HG02642 (cell line): ENCODE data around the gene PIK3CD.

Source experiments
- ATAC-seq: cut with Tn5 transposase; IDR thresholded peaks from one replicate; pipeline ENCODE4 v1.9.1; 2021; ENCODE audit warnings: mild to moderate bottlenecking; ENCODE audit not compliant: unreplicated experiment, poor library complexity

PIK3CD gene

DNA sequence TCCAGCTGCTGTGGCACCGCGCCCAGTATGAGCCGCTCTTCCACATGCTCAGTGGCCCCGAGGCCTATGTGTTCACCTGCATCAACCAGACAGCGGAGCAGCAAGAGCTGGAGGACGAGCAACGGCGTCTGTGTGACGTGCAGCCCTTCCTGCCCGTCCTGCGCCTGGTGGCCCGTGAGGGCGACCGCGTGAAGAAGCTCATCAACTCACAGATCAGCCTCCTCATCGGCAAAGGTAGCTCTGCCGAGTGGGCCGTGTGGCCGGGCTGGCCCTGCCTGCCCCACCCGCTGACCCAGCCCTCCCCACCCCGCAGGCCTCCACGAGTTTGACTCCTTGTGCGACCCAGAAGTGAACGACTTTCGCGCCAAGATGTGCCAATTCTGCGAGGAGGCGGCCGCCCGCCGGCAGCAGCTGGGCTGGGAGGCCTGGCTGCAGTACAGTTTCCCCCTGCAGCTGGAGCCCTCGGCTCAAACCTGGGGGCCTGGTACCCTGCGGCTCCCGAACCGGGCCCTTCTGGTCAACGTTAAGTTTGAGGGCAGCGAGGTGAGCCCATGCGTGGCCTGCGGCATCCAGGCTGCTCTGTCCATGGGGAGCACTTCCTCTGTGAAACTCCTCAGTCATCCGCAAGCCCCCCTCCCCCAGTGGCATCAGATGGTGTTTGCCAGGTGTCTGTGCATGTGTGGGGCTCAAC lies 64.2 kb downstream of the PIK3CD start:
- no peak for ATAC-seq

DNA sequence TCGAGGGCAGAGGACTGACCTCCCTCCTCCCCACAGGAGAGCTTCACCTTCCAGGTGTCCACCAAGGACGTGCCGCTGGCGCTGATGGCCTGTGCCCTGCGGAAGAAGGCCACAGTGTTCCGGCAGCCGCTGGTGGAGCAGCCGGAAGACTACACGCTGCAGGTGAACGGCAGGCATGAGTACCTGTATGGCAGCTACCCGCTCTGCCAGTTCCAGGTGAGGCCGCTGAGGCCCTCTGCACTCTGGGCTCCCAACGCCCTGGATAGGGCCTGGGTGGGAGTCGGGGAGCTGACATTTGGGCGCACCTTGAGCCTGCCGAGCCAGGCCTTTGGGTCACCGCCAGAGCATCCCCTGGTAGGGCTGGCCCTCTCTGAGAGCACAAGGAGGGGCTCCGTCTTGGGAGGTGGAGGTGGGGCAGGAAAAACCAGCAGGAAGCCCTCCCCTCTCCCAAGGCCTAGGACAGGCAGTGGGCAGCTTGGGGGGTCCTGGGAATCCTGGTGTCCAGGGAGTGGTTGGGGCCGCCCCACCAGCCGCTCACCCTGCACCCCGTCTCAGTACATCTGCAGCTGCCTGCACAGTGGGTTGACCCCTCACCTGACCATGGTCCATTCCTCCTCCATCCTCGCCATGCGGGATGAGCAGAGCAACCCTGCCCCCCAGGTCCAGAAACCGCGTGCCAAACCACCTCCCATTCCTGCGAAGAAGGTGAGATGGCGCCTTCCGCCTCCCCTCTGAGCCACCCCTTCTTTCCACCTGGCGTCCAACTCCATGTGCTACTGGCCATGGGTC lies 65.1 kb downstream of the PIK3CD start:
- ATAC-seq, result no peak

DNA sequence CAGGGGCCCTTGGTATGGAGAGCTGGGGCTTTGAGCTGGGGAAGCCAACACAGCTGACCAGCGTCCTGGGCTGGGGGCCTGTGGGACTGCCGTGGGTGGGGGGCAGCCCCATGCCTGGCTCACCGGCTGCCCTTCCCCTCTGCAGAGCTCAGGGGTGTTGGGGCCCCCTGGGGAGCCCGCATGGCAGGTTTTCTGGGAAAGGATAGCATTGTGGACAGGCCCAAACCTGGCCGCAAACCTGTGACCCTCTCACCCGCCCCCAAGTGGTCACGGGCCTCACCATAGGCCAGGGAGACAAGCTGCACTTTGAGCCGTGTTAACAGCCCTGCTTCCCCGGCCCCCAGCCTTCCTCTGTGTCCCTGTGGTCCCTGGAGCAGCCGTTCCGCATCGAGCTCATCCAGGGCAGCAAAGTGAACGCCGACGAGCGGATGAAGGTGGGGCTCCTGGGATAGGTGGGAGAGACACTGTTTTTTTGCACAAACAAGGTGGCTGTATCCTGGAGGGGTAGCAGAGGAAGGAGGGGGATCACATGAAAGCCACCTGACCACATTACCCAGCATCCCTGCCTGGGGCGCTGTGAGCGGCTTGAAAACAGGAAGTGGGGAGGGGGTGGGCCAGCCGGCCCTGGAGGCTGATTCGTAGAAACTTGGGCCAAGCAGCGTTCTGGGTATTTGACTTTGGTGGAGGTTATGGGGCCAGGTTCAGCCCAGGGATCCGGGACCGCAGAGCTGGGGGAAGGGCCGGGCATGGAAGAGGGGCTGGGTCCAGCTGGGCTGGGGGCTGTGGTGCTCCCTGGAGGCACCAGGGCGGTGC lies 65.9 kb downstream of the PIK3CD start:
- peak; percentile 52 for ATAC-seq

DNA sequence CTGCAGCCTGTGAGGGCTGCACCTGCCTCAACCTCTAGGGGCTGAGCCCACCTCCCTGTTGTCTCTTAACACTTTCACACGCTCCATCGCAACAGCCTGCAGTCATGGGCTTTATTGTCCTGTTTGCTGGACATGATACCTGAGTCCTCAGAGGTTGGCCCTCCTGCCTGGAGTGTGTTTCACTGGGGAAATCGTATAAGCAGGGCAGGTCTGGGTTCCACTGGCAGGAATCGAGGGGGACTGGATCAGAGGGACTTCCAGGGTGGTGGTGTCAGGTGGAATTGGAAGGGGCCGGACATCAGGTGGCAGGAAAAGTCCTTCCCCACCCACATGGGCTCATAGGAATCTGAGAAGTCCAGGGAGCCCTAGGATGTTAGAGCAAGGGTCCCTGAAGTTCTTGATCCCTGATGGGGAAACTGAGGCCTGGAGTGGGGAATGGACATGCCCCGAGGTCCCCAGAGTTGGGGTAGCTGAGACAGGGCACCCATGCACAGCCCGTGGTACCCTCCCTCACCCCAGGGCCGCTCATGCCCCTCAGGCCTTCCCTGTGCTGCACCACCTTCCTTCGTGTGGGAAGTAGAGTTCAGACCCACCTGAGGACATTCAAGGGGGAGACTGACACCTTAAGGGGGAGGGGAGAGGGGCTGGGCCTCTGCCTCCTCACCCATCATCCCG lies 66.6 kb downstream of the PIK3CD start:
- ATAC-seq, result no peak

DNA sequence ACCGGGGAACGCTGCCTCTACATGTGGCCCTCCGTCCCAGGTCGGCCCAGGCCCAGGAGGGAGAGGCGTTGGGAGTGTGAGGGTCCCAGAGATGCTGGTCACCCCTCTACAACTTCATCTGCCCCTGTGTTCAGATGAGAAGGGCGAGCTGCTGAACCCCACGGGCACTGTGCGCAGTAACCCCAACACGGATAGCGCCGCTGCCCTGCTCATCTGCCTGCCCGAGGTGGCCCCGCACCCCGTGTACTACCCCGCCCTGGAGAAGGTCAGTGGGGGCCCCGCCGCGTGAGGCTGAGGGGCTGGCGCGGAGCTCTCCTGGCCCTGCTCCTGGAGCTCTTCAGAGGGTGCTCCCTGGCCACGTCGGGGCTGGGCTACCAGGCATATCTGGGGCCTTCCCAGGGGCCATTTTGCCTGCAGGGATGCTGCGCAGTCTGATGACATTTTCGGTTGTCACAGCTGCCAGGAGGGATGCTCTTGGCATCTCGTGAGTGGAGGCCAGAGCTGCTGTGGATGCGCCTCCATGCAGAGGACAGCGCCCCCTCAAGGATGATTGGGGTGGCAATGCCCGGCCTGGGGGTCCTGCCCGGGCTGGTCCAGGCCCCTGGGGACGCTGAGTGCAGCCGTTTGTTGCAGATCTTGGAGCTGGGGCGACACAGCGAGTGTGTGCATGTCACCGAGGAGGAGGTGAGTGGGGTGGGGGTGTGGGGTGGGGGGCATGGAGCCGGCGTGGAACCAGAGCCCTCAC lies 68.6 kb downstream of the PIK3CD start:
- no peak for ATAC-seq

DNA sequence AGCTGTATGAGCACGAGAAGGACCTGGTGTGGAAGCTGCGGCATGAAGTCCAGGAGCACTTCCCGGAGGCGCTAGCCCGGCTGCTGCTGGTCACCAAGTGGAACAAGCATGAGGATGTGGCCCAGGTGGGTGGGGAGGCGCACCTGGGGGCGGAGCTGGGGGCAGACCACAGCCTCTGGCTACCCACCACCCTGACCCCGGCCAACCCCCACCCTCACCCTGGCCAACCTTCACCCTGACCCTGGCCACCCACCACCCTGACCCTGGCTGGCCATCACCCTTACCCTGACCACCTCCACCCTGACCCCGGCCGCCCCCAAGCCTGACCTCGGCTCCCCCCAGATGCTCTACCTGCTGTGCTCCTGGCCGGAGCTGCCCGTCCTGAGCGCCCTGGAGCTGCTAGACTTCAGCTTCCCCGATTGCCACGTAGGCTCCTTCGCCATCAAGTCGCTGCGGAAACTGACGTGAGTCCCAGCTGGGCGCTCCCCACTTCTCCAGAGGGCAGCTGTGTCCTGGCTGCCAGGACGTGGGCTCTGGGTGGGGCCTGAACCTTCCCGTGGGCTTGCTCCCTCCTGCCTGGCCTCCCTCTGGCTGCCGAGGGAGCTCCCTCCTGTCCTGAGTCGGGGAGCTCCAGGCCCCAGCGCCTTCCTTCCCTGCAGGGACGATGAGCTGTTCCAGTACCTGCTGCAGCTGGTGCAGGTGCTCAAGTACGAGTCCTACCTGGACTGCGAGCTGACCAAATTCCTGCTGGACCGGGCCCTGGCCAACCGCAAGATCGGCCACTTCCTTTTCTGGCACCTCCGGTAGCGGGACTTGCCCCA lies 69.5 kb downstream of the PIK3CD start:
- no peak for ATAC-seq

DNA sequence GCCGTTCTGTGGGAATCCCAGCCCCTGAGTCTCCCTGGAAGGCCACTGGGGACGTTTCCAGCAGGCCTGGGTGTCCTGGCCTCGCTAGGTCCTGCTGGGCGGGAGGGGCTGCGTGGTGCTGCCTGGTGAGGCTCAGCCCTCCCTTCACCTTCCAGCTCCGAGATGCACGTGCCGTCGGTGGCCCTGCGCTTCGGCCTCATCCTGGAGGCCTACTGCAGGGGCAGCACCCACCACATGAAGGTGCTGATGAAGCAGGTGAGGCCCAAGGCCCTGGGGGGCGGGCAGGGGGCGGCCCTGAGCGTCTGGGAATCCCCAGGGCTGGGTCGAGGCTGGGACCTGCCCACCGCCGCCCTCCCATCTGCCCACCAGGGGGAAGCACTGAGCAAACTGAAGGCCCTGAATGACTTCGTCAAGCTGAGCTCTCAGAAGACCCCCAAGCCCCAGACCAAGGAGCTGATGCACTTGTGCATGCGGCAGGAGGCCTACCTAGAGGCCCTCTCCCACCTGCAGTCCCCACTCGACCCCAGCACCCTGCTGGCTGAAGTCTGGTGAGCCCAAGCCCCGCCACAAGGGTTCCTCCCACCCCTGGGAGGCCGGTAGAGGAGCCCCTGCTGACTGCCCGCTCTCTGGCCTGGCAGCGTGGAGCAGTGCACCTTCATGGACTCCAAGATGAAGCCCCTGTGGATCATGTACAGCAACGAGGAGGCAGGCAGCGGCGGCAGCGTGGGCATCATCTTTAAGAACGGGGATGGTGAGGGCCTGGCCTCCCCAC lies 70.3 kb downstream of the PIK3CD start:
- no peak for ATAC-seq

DNA sequence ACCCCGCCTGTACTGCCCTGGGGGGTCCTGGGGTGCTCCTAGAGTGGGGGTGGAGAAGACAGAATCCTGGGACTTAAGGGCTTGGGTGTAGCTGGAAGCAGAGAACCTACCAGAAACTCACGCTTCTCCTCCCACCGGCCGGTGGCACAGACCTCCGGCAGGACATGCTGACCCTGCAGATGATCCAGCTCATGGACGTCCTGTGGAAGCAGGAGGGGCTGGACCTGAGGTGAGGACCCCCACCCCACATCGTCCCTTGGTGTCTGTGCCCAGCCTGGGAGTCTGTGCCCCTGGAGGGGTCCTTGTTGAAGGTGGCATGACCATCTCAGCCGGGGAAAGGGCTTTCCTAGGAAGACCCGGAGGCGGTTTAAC lies 70.8 kb downstream of the PIK3CD start:
- no peak for ATAC-seq

DNA sequence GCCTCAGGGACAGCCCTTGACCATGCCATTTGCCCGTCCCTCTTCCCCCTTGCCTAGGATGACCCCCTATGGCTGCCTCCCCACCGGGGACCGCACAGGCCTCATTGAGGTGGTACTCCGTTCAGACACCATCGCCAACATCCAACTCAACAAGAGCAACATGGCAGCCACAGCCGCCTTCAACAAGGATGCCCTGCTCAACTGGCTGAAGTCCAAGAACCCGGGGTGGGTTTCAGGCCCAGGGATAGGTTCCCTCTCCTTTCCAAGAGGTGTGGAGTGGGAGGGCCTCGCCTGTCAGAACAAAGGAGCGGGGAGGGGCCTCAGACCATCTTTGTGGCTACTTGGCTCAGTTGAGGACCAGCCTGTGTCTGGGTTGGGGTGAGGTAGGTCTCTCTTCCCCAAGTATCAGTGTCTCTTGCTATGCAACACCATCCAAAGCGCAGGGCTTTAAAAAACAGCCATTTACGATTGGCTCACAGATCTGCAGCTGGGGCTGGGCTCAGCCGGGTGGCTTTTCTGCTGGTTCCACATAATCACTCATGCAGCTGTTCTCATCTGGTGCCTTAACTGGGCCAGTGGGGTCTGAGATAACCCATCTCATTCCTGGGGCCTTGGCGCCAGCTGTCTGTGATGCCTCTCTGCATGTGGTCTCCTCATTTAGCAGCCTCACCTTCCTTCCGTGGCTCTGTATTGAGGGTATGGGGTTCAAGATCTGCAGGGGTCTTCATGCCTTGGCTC lies 71.7 kb downstream of the PIK3CD start:
- ATAC-seq, result no peak

DNA sequence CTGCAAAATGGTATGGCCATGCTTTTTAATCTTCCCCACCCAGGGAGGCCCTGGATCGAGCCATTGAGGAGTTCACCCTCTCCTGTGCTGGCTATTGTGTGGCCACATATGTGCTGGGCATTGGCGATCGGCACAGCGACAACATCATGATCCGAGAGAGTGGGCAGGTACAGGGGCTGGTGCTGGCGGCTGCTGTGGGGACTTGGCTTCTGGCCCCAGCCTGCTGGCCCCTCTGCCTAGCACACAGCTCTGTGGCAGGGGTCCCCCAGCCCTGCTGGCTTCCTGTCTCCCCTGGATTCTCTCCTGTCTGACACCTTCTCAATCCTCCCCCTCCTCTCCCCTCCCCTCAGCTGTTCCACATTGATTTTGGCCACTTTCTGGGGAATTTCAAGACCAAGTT lies 72.4 kb downstream of the PIK3CD start:
- no peak for ATAC-seq

DNA sequence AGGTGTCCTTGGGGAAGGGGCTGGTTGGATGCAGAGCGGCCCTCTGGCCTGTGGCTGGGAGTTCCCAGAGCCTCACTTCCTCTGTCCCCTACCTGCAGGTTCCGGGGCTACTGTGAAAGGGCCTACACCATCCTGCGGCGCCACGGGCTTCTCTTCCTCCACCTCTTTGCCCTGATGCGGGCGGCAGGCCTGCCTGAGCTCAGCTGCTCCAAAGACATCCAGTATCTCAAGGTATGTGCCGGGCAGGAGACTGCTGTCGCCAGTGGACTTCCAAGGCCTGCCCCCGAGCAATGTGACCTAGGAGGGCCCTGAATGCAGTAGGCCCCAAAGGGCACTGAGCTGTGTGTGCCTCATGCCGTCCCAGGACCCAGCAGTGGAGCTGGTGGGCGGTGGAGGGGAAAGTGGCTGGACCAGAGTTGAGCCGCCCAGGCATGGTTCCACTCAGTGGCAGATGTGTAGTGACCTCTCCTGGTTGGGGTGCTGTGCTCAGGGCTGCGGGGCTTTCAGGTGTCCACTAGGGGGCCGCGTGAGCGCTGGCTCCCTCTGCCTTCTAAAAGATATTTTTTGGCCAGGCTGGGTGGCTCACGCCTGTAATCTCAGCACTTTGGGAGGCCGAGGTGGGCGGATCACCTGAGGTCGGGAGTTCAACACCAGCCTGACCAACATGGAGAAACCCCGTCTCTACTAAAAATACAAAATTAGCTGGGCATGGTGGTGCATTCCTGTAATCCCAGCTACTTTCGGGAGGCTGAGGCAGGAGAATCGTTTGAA lies 73.4 kb downstream of the PIK3CD start:
- ATAC-seq, result peak; percentile 59

DNA sequence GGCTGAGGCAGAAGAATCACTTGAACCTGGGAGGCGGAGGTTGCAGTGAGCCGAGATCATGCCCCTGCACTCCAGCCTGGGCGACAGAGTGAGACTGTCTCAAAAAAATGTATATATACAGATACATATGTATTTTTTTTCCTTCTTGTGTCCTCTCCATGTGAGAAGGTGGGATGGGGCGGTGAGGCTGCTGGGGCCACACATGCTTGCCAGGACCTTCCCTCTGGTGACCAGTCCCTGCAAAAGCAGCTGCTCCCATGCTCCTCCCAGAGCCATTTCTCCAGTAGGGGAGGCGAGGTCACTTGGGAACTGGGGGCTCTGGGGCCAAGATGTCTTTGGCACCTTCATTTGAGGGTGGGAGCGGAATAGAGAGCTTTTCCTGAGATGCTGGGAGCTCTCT lies 74.9 kb downstream of the PIK3CD start:
- ATAC-seq, result no peak

DNA sequence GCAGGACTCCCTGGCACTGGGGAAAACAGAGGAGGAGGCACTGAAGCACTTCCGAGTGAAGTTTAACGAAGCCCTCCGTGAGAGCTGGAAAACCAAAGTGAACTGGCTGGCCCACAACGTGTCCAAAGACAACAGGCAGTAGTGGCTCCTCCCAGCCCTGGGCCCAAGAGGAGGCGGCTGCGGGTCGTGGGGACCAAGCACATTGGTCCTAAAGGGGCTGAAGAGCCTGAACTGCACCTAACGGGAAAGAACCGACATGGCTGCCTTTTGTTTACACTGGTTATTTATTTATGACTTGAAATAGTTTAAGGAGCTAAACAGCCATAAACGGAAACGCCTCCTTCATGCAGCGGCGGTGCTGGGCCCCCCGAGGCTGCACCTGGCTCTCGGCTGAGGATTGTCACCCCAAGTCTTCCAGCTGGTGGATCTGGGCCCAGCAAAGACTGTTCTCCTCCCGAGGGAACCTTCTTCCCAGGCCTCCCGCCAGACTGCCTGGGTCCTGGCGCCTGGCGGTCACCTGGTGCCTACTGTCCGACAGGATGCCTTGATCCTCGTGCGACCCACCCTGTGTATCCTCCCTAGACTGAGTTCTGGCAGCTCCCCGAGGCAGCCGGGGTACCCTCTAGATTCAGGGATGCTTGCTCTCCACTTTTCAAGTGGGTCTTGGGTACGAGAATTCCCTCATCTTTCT lies 75.5 kb downstream of the PIK3CD start:
- no peak for ATAC-seq

DNA sequence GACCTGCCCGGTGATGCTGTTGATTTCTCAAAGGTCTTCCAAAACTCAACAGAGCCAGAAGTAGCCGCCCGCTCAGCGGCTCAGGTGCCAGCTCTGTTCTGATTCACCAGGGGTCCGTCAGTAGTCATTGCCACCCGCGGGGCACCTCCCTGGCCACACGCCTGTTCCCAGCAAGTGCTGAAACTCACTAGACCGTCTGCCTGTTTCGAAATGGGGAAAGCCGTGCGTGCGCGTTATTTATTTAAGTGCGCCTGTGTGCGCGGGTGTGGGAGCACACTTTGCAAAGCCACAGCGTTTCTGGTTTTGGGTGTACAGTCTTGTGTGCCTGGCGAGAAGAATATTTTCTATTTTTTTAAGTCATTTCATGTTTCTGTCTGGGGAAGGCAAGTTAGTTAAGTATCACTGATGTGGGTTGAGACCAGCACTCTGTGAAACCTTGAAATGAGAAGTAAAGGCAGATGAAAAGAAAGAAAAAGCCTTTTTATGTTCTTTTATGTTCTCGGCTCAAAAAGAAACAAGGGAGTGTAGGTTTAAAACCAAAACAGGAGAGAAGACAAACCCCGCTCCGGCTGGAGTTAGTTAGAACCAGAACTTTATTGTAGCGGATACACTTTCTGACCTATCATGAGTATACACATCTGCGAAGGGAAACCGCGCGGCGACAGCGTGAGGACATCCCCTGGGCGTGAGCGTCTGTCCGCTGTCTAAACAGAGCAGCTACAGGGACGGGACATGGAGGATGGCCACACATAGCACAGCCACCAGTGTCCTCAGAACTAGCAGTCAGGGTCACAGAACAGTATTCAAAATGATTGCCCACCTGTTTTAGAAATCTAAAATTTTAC lies 77.1 kb downstream of the PIK3CD start:
- ATAC-seq, result no peak

DNA sequence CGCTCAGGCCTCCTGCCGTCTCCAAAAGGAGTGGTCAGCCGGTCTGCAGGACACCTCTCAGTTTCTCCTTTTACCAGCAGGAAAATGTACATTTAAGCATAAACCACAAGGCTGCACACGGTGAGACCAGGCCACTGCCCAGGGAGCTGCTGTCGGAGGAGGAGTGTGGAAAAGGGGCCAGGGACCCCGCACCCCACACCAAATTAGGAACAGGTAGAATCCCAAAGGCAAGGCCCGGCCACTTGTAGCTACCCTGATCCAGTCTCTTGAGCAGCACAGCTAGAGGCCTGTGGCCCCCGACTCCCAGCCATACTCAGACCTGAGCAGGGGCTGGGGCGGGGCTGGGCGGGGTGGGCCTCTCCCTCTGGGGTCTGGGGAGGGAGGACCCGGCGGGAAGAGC lies 78.0 kb downstream of the PIK3CD start:
- ATAC-seq, result no peak
